Adrenal gland (tissue), 19 donors: ENCODE measurements around the gene ACOT11. TPM values are rescaled to one million over a fixed set of nuclear protein-coding genes. Genes with fewer than 3 reads are reported as not detected.

ENCODE experiments used
- DNase-seq, 7 donors: peaks; one replicate each; pipeline ENCODE4 v3.0.0-alpha.2; 2019 to 2020
- H3K27ac ChIP-seq, 5 donors: fragments of 200-600 bp; sonication (generic) in 4 of 5; 1 replicate in 3 of 5; 2 replicates in 2 of 5; pipeline versions ENCODE4 v1.5.1 to v1.8.0; 2016 to 2020; ENCODE audit warnings: mild to moderate bottlenecking in 1 of 5
- H3K27me3 ChIP-seq: fragments of 200-600 bp; 2 replicates; pipeline ENCODE4 v1.8.0; 2021
- H3K36me3 ChIP-seq, 2 donors: fragments of 200-600 bp; replicated peaks in 1 of 2; 1 replicate in 1 of 2; 2 replicates in 1 of 2; pipeline versions ENCODE4 v1.5.1 to v1.8.0; 2018 to 2022
- H3K4me1 ChIP-seq, 2 donors: fragments of 200-600 bp; replicated peaks in 1 of 2; 1 replicate in 1 of 2; 2 replicates in 1 of 2; pipeline versions ENCODE4 v1.5.1 to v1.8.0; 2018 to 2021
- H3K4me3 ChIP-seq, 4 donors: fragments of 200-600 bp; sonication (generic) in 3 of 4; one replicate each; pipeline ENCODE4 v1.5.1; 2016 to 2018
- H3K9me3 ChIP-seq, 3 donors: fragments of 200-600 bp; sonication (generic) in 1 of 3; replicated peaks in 1 of 3; 1 replicate in 2 of 3; 2 replicates in 1 of 3; pipeline versions ENCODE4 v1.5.1 to v1.8.0; 2016 to 2021
- POLR2A ChIP-seq, 2 donors: fragments of 450-650 bp; IDR thresholded peaks; one replicate each; pipeline ENCODE4 v1.6.1; 2017; ENCODE audit warnings: antibody characterized with exemption in 2 of 2, mild to moderate bottlenecking in 2 of 2, moderate library complexity in 1 of 2
- WGBS, 4 donors: extraction: QIAGEN DNeasy Blood & Tissue Kit in 2 of 4; methylation state at CpG; one replicate each; pipeline versions ENCODE4 v1.1.5 to v1.1.7; 2013 to 2017; 5-methylcytosine and 5-hydroxymethylcytosine counted together
- intact Hi-C, 2 donors: fragments of 100-400 bp; cut with DNase I; formaldehyde crosslinking; loops; one replicate each; pipeline versions ENCODE4 v1.14.1 to v1.15.0; 2022 to 2023
- long read RNA-seq, 10 donors: library from polyadenylated mRNA in 3 of 10; unstranded in 2 of 10; stranded (forward) in 1 of 10; transcript quantifications; one replicate each; pipeline ENCODE4 v2.0.0 and lab custom pipeline, GENCODE V29; 2021 to 2026
- polyA plus RNA-seq, 3 donors: library from polyadenylated mRNA; stranded (reverse); fragments of 200-250 nt in 2 of 3; fragments of 350-450 nt in 1 of 3; fragmentation: Illumina TruSeq in 1 of 3; extraction: RNeasy Lipid Tissue Mini Kit (QIAGEN cat#74804) in 1 of 3; gene quantifications; one replicate each; pipeline ENCODE4 v1.2.3, GENCODE V29; 2013 to 2014
- total RNA-seq, 9 donors: library from RNA; depleted of rRNA in 4 of 9; stranded (reverse); fragments of >200 nt in 4 of 9; fragments of 120-200 nt in 1 of 9; fragmentation: NEBNext Ultra II Directional in 1 of 9; extraction: Animal tissue kit (Norgen Biotek cat#: 25700) in 1 of 9; gene quantifications; one replicate each; pipeline versions ENCODE4 v1.1.0 to v1.2.4, GENCODE V29; 2013 to 2023
- TF ChIP-seq, protein P1 (sequence below), 6 experiments: fragments of 450-650 bp in 4 of 6; fragments of 200-600 bp in 2 of 6; sonication (generic) in 1 of 6; IDR thresholded peaks; 1 replicate in 5 of 6; 2 replicates in 1 of 6; pipeline versions ENCODE4 v1.5.1 to v1.8.0; 2016 to 2021; ENCODE audit warnings: antibody characterized with exemption in 6 of 6, mild to moderate bottlenecking in 2 of 6, moderate library complexity in 1 of 6
- donor health status: healthy with polysubstance abuse.
- donor health status: Bipolar disorder and iron deficiency.
- donor health status: DM: yes; HTN: yes; CAD: no.
- donor health status: DM: no; HTN: no; CAD: no.
- donor health status: DM: no; HTN: no; CAD: no.
- donor health status: DM: yes; HTN: yes; CAD: no.

Gene ACOT11
- total RNA-seq (10 to 100 TPM in 3 of 9 donors, 1 to 10 TPM in 6; 2.6 to 12.7 (median 9.4) TPM), polyA plus RNA-seq (1 to 10 TPM; 1.6 to 9.1 (median 4.1) TPM)
- long read RNA-seq, donor 1 = 0 reads
- long read RNA-seq, donor 2 = 0 reads
- long read RNA-seq, donor 3 = 0 reads
- long read RNA-seq, donor 4 = 0 reads
- long read RNA-seq, donor 5, transcript ACOT11-201 (16 exons, 3,082 nt) = major isoform, 15 of 24 reads
- long read RNA-seq, donor 5, partial matches to known transcripts = 1 of 24 reads
- long read RNA-seq, donor 5, other reads (novel, unspliced or antisense) = 8 of 24 reads
- long read RNA-seq, donor 6, partial matches to known transcripts = 2 of 4 reads
- long read RNA-seq, donor 6, other reads (novel, unspliced or antisense) = 2 of 4 reads
- long read RNA-seq, donor 7 = 0 reads
- long read RNA-seq, donor 8, partial matches to known transcripts = 0 of 1 reads
- long read RNA-seq, donor 8, other reads (novel, unspliced or antisense) = 0 of 1 reads
- long read RNA-seq, donor 9 = 0 reads
- long read RNA-seq, donor 10 = 0 reads

DNA sequence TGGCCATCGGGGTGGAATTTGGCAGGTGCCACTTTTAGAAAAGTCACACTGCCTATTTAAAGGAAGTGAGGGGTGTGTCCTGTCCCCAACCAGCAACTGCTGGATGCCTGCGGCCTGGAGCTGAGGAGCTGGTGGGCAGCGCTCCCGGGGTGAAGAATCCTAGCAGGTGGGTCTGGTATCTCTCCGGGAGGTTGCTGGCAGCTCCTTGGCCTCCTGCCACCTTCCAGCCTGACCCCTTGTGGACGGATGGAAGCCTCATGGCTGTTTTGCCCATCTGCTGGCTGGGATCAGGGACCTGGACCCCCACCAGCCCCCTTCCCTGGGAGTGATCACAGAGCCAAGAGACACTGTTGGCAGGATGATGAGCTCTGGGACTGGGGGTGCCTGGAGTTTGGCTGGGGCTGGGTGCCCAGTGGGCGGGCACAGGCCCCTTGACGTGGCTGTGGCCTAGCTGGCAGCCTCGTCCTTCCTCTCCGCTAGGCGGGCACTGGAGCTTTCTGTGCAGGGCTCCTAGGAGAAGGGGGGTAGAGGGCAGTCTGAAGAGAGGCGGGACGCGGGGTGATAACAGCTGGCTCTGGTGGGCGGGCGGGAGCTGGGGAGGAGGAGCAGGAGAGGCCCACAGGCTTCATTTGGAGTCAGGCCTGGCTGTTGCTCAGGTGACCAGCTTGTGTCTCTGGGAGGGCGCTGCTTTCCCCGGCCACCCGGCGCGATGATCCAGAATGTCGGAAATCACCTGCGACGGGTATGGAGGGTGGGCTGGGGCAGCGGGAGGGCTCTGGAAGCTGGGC lies at the start of gene ACOT11:
Gene ACOT11 (plus strand): TSS at position 628 of the 788 bp plus-strand sequence. CDS start 82 bp downstream, at position 710.
- Histone ChIP-seq H3K27ac (peak within 1 kb of the TSS in 4 of 5 donors; percentile 49 to 84 (median 74)), H3K36me3 (no peaks in the 10 kb centered on the region), H3K4me3 (peak within 1 kb of the TSS in 1 of 4 donors; percentile 40), H3K4me1 (peaks cover 8 to 12% of the 10 kb centered on the region in 2 donors), H3K27me3 (no peaks in the 10 kb centered on the region), H3K9me3 (no peaks in the 10 kb centered on the region)
- peak; percentile 76 to 95 (median 92) for DNase-seq
- intact Hi-C loops = no loop called here
- 12 to 42% (median 24%) methylated on average over 8 to 25 of the region's 25 CpGs for WGBS, 4 donors
- TF ChIP-seq POLR2A (IDR thresholded peaks at IDR 0.05) = peak in 1 of 2 donors; percentile 65
- TF ChIP-seq, protein P1, sequence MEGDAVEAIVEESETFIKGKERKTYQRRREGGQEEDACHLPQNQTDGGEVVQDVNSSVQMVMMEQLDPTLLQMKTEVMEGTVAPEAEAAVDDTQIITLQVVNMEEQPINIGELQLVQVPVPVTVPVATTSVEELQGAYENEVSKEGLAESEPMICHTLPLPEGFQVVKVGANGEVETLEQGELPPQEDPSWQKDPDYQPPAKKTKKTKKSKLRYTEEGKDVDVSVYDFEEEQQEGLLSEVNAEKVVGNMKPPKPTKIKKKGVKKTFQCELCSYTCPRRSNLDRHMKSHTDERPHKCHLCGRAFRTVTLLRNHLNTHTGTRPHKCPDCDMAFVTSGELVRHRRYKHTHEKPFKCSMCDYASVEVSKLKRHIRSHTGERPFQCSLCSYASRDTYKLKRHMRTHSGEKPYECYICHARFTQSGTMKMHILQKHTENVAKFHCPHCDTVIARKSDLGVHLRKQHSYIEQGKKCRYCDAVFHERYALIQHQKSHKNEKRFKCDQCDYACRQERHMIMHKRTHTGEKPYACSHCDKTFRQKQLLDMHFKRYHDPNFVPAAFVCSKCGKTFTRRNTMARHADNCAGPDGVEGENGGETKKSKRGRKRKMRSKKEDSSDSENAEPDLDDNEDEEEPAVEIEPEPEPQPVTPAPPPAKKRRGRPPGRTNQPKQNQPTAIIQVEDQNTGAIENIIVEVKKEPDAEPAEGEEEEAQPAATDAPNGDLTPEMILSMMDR (IDR thresholded peaks at IDR 0.05) = peak; percentile 33 to 82 (median 62)

DNA sequence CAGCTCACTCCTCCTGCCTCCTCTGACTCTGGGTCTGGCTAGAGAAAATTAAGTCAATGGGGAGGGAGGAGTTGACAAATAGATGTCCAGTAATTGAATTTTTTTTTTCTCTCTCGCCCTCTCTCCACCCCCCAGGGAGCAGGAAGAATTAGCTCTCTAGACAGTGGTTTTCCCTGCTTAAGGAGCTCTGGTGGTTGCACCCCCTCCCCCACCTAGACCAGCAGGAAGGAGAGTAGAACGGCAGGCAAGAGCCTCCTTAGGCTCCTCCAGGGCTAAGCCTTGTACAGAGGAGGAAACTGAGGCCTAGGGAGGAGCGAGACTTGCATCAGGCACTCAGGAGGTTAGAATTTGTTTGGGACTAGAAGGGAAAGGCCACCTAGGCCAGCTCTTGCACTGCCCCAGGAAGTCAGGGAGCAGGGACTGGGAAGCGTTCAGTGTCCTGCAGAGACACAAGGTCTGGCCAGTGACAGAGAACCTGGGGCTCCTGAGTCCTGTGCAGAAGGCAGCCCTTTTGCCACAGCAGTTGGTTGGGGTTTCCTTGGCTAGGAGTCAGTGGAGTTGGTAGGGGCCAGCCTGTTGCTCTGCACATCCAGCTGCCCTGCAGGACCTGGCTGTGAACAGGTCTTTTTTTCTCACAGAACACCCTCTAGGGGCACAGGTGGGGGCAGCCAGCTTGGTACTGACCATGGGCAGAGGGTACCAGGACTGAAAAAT lies 49.5 kb upstream of the ACOT11 start:
- Histone ChIP-seq H3K27me3 (peaks cover 18% of the 10 kb centered on the region), H3K27ac (no peak overlapping the region), H3K4me1 (peaks cover 0 to 11% of the 10 kb centered on the region in 2 donors), H3K4me3 (peak overlapping the region in 1 of 4 donors; percentile 42), H3K9me3 (no peaks in the 10 kb centered on the region), H3K36me3 (no peaks in the 10 kb centered on the region)
- intact Hi-C loops = loop anchor here in 1 of 2 donors (10.0 kb wide), 3 partner anchors 194 to 434 kb away; partner anchors contain the start of gene TTC22
- WGBS, 4 donors = 61 to 85% (median 73%) methylated on average over 3 to 4 of the region's 4 CpGs
- TF ChIP-seq, protein P1 (IDR thresholded peaks at IDR 0.05) = no peak
- TF ChIP-seq POLR2A (IDR thresholded peaks at IDR 0.05) = no peak
- no peak for DNase-seq

DNA sequence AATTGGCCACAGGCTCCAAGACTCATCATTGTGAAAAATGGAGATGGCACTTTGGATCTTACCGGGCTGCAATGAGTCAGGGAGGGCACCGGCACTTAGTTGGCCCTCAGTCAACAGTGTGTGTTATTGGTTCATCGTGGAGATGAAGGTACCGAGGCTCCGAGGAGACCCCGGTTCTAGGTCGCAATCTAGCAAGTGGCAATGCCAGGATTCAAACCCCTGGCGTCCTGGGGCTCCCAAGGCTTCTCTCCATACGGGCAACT lies 49.0 kb upstream of the ACOT11 start:
- DNase-seq = peak in 1 of 7 donors; percentile 20
- Histone ChIP-seq H3K36me3 (no peaks in the 10 kb centered on the region), H3K4me1 (peaks cover 0 to 11% of the 10 kb centered on the region in 2 donors), H3K27ac (no peak overlapping the region), H3K27me3 (peaks cover 18% of the 10 kb centered on the region), H3K4me3 (peak overlapping the region in 1 of 4 donors; percentile 42), H3K9me3 (no peaks in the 10 kb centered on the region)
- TF ChIP-seq, protein P1 (IDR thresholded peaks at IDR 0.05) = no peak
- TF ChIP-seq POLR2A (IDR thresholded peaks at IDR 0.05) = no peak
- intact Hi-C loops = loop anchor here in 1 of 2 donors (10.0 kb wide), 3 partner anchors 194 to 434 kb away; partner anchors contain the start of gene TTC22
- 5 to 13% (median 8%) methylated on average over 7 to 9 of the region's 9 CpGs; no CpG with 5 or more reads in 1 of the 4 donors for WGBS, 4 donors
